ENCODE measurements around the gene BABAM2.

Gene BABAM2

GRCh38 chr2:28135799-28136198, 245.3 kb downstream of the BABAM2 start:
- DNase-seq = no peak

GRCh38 chr2:28136556-28136955, 246.0 kb downstream of the BABAM2 start:
- DNase-seq = no peak

- no peak for DNase-seq
Observed at GRCh38 chr2:28137221-28137620, 246.7 kb downstream of the BABAM2 start.

GRCh38 chr2:28142386-28142785, 251.9 kb downstream of the BABAM2 start:
- DNase-seq = no peak

GRCh38 chr2:28148000-28148399, 257.5 kb downstream of the BABAM2 start:
- no peak for DNase-seq

GRCh38 chr2:28148566-28148965, 258.0 kb downstream of the BABAM2 start:
- no peak for DNase-seq

- DNase-seq = no peak
Observed at GRCh38 chr2:28150236-28150915, 259.8 kb downstream of the BABAM2 start.

GRCh38 chr2:28150994-28151393, 260.5 kb downstream of the BABAM2 start:
- DNase-seq = no peak

GRCh38 chr2:28152585-28153280, 262.2 kb downstream of the BABAM2 start:
- DNase-seq = no peak

- no peak for DNase-seq
Observed at GRCh38 chr2:28153851-28154250, 263.3 kb downstream of the BABAM2 start.

- no peak for DNase-seq
Observed at GRCh38 chr2:28155086-28155485, 264.6 kb downstream of the BABAM2 start.

GRCh38 chr2:28155627-28156026, 265.1 kb downstream of the BABAM2 start:
- no peak for DNase-seq

- DNase-seq = no peak
Observed at GRCh38 chr2:28158791-28159190, 268.3 kb downstream of the BABAM2 start.

- DNase-seq = no peak
Observed at GRCh38 chr2:28160986-28161425, 270.5 kb downstream of the BABAM2 start.

GRCh38 chr2:28161466-28161865, 270.9 kb downstream of the BABAM2 start:
- DNase-seq = no peak

- no peak for DNase-seq
Observed at GRCh38 chr2:28162564-28162963, 272.0 kb downstream of the BABAM2 start.

GRCh38 chr2:28163028-28163427, 272.5 kb downstream of the BABAM2 start:
- DNase-seq = no peak

GRCh38 chr2:28163627-28164279, 273.2 kb downstream of the BABAM2 start:
- no peak for DNase-seq

- no peak for DNase-seq
Observed at GRCh38 chr2:28164280-28164801, 273.8 kb downstream of the BABAM2 start.

GRCh38 chr2:28165087-28165635, 274.6 kb downstream of the BABAM2 start:
- no peak for DNase-seq

GRCh38 chr2:28166956-28167355, 276.4 kb downstream of the BABAM2 start:
- no peak for DNase-seq

GRCh38 chr2:28168376-28168775, 277.8 kb downstream of the BABAM2 start:
- no peak for DNase-seq

GRCh38 chr2:28169492-28169891, 279.0 kb downstream of the BABAM2 start:
- no peak for DNase-seq
